DMS79 treated with DMSO at 0.1 percent for 48 hours (cell line): ENCODE data around the gene TAF7.
A peak's percentile ranks its signal among the peaks of the same experiment; 100 is the strongest.
"Not testable (repeated sequence)": the region's sequence is repeated elsewhere in the genome, so short reads cannot be mapped to it uniquely, and the experiment has no call there.

Experiments
- DNase-seq: peaks from one replicate; lab custom pipeline; 2025; lab: John Stamatoyannopoulos, UW

Gene TAF7

GRCh38 chr5:141320225-141321169, at the start of gene TAF7:
Gene TAF7 (minus strand): TSS chr5:141320784. CDS start chr5:141320044, 740 bp downstream.
- DNase-seq: peak; percentile 59

GRCh38 chr5:141366016-141366896, 45.7 kb upstream of the TAF7 start:
- no peak for DNase-seq

GRCh38 chr5:141363952-141364660, 43.5 kb upstream of the TAF7 start, which contains the start of gene PCDHGA5:
Gene PCDHGA5 (plus strand): TSS chr5:141364162. CDS start chr5:141364331, 169 bp downstream.
- DNase-seq: no peak

GRCh38 chr5:141362719-141363118, 42.1 kb upstream of the TAF7 start:
- no peak for DNase-seq

- DNase-seq: no peak
These were observed 40.1 kb upstream of the TAF7 start for GRCh38 chr5:141360685-141361084.

GRCh38 chr5:141359790-141360426, 39.3 kb upstream of the TAF7 start, which contains the start of gene PCDHGB2:
Gene PCDHGB2 (plus strand): TSS chr5:141359994. CDS start chr5:141360136, 142 bp downstream.
- no peak for DNase-seq

GRCh38 chr5:141356950-141357349, 36.4 kb upstream of the TAF7 start:
- DNase-seq: no peak

- no peak for DNase-seq
These were observed 35.5 kb upstream of the TAF7 start for GRCh38 chr5:141356133-141356532.

GRCh38 chr5:141355641-141356040, 35.1 kb upstream of the TAF7 start:
- no peak for DNase-seq

GRCh38 chr5:141354900-141355469, 34.4 kb upstream of the TAF7 start, which contains the start of gene PCDHGA4:
Gene PCDHGA4 (plus strand): TSS chr5:141355021. CDS start chr5:141355108, 87 bp downstream.
- DNase-seq: no peak

- DNase-seq: no peak
These were observed 31.0 kb upstream of the TAF7 start for GRCh38 chr5:141351591-141351990.

GRCh38 chr5:141349917-141350619, 29.5 kb upstream of the TAF7 start, which contains the start of gene PCDHGB1:
Gene PCDHGB1 (plus strand): TSS chr5:141350099. CDS start chr5:141350261, 162 bp downstream.
- DNase-seq: no peak

- not testable (repeated sequence) for DNase-seq
These were observed 25.4 kb upstream of the TAF7 start for GRCh38 chr5:141346017-141346416.

- no peak for DNase-seq
These were observed 24.7 kb upstream of the TAF7 start for GRCh38 chr5:141345327-141345726.

- DNase-seq: no peak
These were observed 23.4 kb upstream of the TAF7 start for GRCh38 chr5:141343953-141344463.

GRCh38 chr5:141343242-141343952, 22.8 kb upstream of the TAF7 start, which contains the start of gene PCDHGA3:
Gene PCDHGA3 (plus strand): TSS chr5:141343829. CDS start chr5:141344034, 205 bp downstream.
- DNase-seq: no peak

GRCh38 chr5:141342773-141343172, 22.2 kb upstream of the TAF7 start:
- DNase-seq: no peak

GRCh38 chr5:141340781-141341354, 20.3 kb upstream of the TAF7 start:
- not testable (repeated sequence) for DNase-seq
